HG02840 (cell line): ENCODE data around the gene NEIL1.
"Not testable (repeated sequence)": the region's sequence is repeated elsewhere in the genome, so short reads cannot be mapped to it uniquely, and the experiment has no call there.

ENCODE experiments used
- ATAC-seq: cut with Tn5 transposase; IDR thresholded peaks from one replicate; pipeline ENCODE4 v1.9.1; 2021; ENCODE audit warnings: mild to moderate bottlenecking, moderate library complexity, moderate number of reproducible peaks; ENCODE audit not compliant: unreplicated experiment, low FRiP score

NEIL1 gene

GRCh38 chr15:75369897-75370581, 23.2 kb downstream of the NEIL1 start:
- ATAC-seq: no peak

- ATAC-seq: no peak
These were observed 24.6 kb downstream of the NEIL1 start for GRCh38 chr15:75371486-75371885.

- no peak for ATAC-seq
These were observed 25.3 kb downstream of the NEIL1 start for GRCh38 chr15:75371901-75372688.

GRCh38 chr15:75380773-75381172, 33.9 kb downstream of the NEIL1 start:
- ATAC-seq: no peak

- ATAC-seq: not testable (repeated sequence)
These were observed 37.1 kb downstream of the NEIL1 start for GRCh38 chr15:75383986-75384385.

- ATAC-seq: no peak
These were observed 43.0 kb downstream of the NEIL1 start for GRCh38 chr15:75389791-75390382.

- ATAC-seq: no peak
These were observed 50.7 kb downstream of the NEIL1 start for GRCh38 chr15:75397494-75397893.

GRCh38 chr15:75403892-75404291, 57.1 kb downstream of the NEIL1 start:
- ATAC-seq: no peak
